Tibial artery (tissue), 4 donors: ENCODE data around the gene PRPF19.

Experiments
- DNase-seq, 2 donors: peaks; one replicate each; pipeline ENCODE4 v3.0.0-alpha.2; 2019
- H3K27ac ChIP-seq, 2 donors: fragments of 200-600 bp; sonication (generic) in 1 of 2; 1 replicate in 1 of 2; 2 replicates in 1 of 2; pipeline ENCODE4 v1.5.1; 2018 to 2019; ENCODE audit warnings: mild to moderate bottlenecking in 1 of 2
- H3K27me3 ChIP-seq, 2 donors: fragments of 200-600 bp; sonication (generic) in 1 of 2; one replicate each; pipeline versions ENCODE4 v1.5.1 to v1.6.0; 2016 to 2019
- H3K36me3 ChIP-seq, 3 donors: fragments of 200-600 bp; sonication (generic) in 2 of 3; one replicate each; pipeline ENCODE4 v1.5.1; 2016 to 2019; ENCODE audit warnings: mild to moderate bottlenecking in 2 of 3
- H3K4me1 ChIP-seq, 4 donors: fragments of 200-600 bp; sonication (generic) in 2 of 4; 1 replicate in 3 of 4; 2 replicates in 1 of 4; pipeline ENCODE4 v1.5.1; 2016 to 2019
- H3K4me3 ChIP-seq, 2 donors: fragments of 200-600 bp; sonication (generic) in 1 of 2; 1 replicate in 1 of 2; 2 replicates in 1 of 2; pipeline ENCODE4 v1.5.1; 2018 to 2019; ENCODE audit warnings: mild to moderate bottlenecking in 2 of 2
- H3K9me3 ChIP-seq, 3 donors: fragments of 200-600 bp; sonication (generic) in 1 of 3; one replicate each; pipeline ENCODE4 v1.5.1; 2016 to 2019
- CTCF ChIP-seq, 2 experiments: fragments of 200-600 bp in 1 of 2; fragments of 450-650 bp in 1 of 2; IDR thresholded peaks; one replicate each; pipeline ENCODE4 v1.5.1; 2017 to 2019; ENCODE audit warnings: antibody characterized with exemption in 2 of 2, mild to moderate bottlenecking in 1 of 2, moderate library complexity in 1 of 2
- intact Hi-C: fragments of 100-400 bp; cut with DNase I; formaldehyde crosslinking; loops from one replicate; pipeline ENCODE4 v1.15.0; 2023; ENCODE audit warnings: low total_unique reads

Gene PRPF19

GRCh38 chr11:60942219-60942618, 35.8 kb upstream of the PRPF19 start:
- Histone ChIP-seq H3K36me3 (peaks cover 0 to 70% (median 53%) of the 10 kb centered on the region in 3 donors), H3K9me3 (no peaks in the 10 kb centered on the region), H3K27me3 (no peaks in the 10 kb centered on the region), H3K4me1 (no peaks in the 10 kb centered on the region), H3K4me3 (no peak overlapping the region), H3K27ac (no peak overlapping the region)
- intact Hi-C loops = no loop called here
- no peak for DNase-seq
- no peak for TF ChIP-seq CTCF (IDR thresholded peaks at IDR 0.05)

- no peak for DNase-seq
- Histone ChIP-seq H3K9me3 (no peaks in the 10 kb centered on the region), H3K4me1 (no peaks in the 10 kb centered on the region), H3K27ac (no peak overlapping the region), H3K4me3 (no peak overlapping the region), H3K36me3 (peaks cover 0 to 75% (median 53%) of the 10 kb centered on the region in 3 donors), H3K27me3 (no peaks in the 10 kb centered on the region)
- intact Hi-C loops = no loop called here
- TF ChIP-seq CTCF (IDR thresholded peaks at IDR 0.05) = no peak
Measured at GRCh38 chr11:60941371-60942119, 35.2 kb upstream of the PRPF19 start.

- Histone ChIP-seq H3K4me1 (no peaks in the 10 kb centered on the region), H3K4me3 (no peak overlapping the region), H3K27ac (no peak overlapping the region), H3K27me3 (no peaks in the 10 kb centered on the region), H3K9me3 (no peaks in the 10 kb centered on the region), H3K36me3 (peaks cover 0 to 67% (median 47%) of the 10 kb centered on the region in 3 donors)
- no peak for TF ChIP-seq CTCF (IDR thresholded peaks at IDR 0.05)
- intact Hi-C loops = no loop called here
- DNase-seq = no peak
Measured at GRCh38 chr11:60939855-60940254, 33.5 kb upstream of the PRPF19 start.

GRCh38 chr11:60939301-60939700, 32.9 kb upstream of the PRPF19 start:
- H3K4me3 ChIP-seq = no peak overlapping the region
- H3K36me3 ChIP-seq = peaks cover 0 to 61% (median 47%) of the 10 kb centered on the region in 3 donors
- TF ChIP-seq CTCF (IDR thresholded peaks at IDR 0.05) = no peak
- intact Hi-C loops = no loop called here
- no peak overlapping the region for H3K27ac ChIP-seq
- H3K4me1 ChIP-seq = no peaks in the 10 kb centered on the region
- DNase-seq = no peak
- no peaks in the 10 kb centered on the region for H3K27me3 ChIP-seq
- H3K9me3 ChIP-seq = no peaks in the 10 kb centered on the region

GRCh38 chr11:60938500-60938899, 32.1 kb upstream of the PRPF19 start:
- H3K9me3 ChIP-seq = no peaks in the 10 kb centered on the region
- no peak for TF ChIP-seq CTCF (IDR thresholded peaks at IDR 0.05)
- no peak for DNase-seq
- intact Hi-C loops = no loop called here
- H3K27ac ChIP-seq = no peak overlapping the region
- H3K4me1 ChIP-seq = no peaks in the 10 kb centered on the region
- peaks cover 0 to 61% (median 46%) of the 10 kb centered on the region in 3 donors for H3K36me3 ChIP-seq
- peaks cover 0 to 4% of the 10 kb centered on the region in 2 donors for H3K27me3 ChIP-seq
- no peak overlapping the region for H3K4me3 ChIP-seq
